ENCODE results near the gene KARS1. TPM values are rescaled to one million over a fixed set of nuclear protein-coding genes. Genes with fewer than 3 reads are reported as not detected.

Gene KARS1
- total RNA-seq: 130 and 146 TPM in 2 replicates

DNA sequence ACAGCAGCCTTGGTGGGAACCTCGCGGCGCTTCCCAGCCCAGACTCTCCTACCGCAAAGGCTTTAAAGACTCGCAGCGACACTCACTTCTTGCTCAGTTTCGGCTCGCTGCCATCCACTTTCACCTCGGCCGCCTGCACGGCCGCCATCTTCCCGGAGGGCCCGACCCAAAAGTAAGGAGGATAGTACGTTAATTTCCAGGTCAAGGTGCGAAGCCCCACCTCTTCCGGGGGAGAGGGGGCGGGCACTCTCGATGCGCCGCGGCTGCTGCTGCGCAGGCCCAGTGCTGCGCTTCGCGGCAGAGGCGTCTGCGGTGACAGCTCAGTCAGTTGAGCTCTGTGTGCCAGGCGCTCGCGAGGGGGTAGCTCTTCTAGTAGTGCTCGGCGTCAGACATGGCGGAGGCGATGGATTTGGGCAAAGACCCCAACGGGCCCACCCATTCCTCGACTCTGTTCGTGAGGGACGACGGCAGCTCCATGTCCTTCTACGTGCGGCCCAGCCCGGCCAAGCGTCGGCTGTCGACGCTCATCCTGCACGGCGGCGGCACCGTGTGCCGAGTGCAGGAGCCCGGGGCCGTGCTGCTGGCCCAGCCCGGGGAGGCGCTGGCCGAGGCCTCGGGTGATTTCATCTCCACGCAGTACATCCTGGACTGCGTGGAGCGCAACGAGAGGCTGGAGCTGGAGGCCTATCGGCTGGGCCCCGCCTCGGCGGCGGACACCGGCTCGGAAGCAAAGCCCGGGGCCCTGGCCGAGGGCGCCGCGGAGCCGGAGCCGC lies at the start of gene KARS1, which contains the start of gene TERF2IP:
TSS of gene KARS1 (minus strand) at position 174 of the 773 bp plus-strand sequence. CDS start at position 148, 26 bp downstream.
TSS of gene TERF2IP (plus strand) at position 282 of the 773 bp plus-strand sequence. CDS start at position 392, 110 bp downstream.

DNA sequence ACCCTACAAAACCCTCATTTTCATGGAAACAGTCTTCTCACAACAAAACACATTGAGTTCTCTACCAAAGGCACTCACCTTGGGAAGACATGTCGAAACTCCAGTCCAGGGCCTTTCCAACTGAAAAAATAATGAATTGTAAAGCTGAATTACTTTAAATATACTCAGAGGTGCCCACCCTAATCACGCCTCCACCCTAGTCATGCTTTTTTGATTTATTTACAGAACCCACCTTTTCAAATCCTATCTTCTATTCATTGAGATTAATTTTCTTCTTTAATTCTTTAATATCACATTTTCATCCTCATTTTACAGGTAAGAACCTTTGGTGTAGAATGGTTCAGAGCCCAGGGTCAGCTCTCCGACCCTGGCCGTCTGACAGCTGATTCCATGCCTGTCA lies 29.4 kb upstream of the KARS1 start, which contains the start of gene CPHXL2:
TSS of gene CPHXL2 (minus strand) at position 101 of the 400 bp plus-strand sequence. CDS start at position 91, 10 bp downstream.

DNA sequence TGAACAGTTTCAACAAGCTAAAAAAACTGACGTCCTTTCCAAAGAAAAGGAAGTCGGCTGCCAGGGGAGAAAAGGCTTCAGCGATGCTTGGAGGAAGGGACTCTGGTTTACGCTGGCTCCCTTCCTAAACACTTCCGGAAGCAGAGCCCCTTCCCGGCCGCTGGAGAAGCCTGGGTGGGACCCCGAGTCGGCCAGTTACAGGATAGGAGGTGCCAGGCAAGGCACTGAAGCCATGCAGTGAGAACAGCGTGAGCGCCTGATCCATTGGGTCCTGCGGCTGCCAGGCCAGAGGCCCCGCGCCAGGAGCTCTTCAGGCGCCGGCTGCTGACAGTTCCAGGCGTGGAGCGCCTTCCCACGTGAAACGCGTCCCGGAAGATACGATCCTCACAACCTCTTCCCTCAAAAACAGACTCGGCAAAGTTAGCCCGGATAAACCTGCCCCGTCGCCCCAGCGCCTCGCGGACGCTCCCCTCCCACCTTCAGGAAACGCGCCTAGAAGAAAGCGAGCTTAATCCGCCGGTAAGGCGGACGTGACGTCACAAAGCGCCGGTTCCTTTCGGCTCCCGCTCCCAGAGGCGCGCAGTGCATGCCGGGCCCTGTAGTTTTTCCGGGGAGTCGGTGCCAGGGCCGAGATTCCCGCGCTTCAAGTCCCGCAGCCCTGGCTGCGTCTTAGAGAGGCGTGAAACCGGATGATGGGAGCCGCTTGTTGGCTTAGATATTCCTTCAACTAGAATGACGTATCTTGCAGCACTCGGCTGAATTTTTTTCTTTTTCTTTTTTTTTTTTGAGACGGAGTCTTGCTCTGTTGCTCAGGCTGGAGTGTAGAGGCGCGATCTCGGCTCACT lies 24.5 kb downstream of the KARS1 start, which contains the start of gene ADAT1:
TSS of gene ADAT1 (minus strand) at position 521 of the 845 bp plus-strand sequence. CDS start 2,482 bp downstream, outside the sequence.

Other genes starting within 250 kb of the KARS1 start
- gene CFDP1, start 214.2 kb downstream of the KARS1 start, total RNA-seq: 48.7 and 52.2 TPM in 2 replicates
- 5.5 and 12.8 TPM in 2 replicates for gene TMEM170A, start 183.0 kb downstream of the KARS1 start, total RNA-seq
- gene CHST6, start 152.2 kb downstream of the KARS1 start, total RNA-seq: 0.43 and 0.70 TPM in 2 replicates
- not detected in 2 replicates for gene CHST5, start 111.6 kb downstream of the KARS1 start, total RNA-seq
- 7.9 and 11.7 TPM in 2 replicates for gene TMEM231, start 91.4 kb downstream of the KARS1 start, total RNA-seq
- gene GABARAPL2, start 81.3 kb downstream of the KARS1 start, total RNA-seq: 54.9 and 66.9 TPM in 2 replicates
- gene ADAT1, start 24.4 kb downstream of the KARS1 start, total RNA-seq: 22.2 and 24.4 TPM in 2 replicates
- gene TERF2IP, start 108 bp upstream of the KARS1 start, total RNA-seq: 36.7 and 51.1 TPM in 2 replicates
- not detected in 2 replicates for gene CPHXL2, start 29.3 kb upstream of the KARS1 start, total RNA-seq
- not detected in 2 replicates for gene DUXB, start 53.8 kb upstream of the KARS1 start, total RNA-seq
- not detected in 2 replicates for gene CPHXL, start 78.8 kb upstream of the KARS1 start, total RNA-seq

Data from pericardium fibroblast (primary cell).